ENCODE data around the gene SF3B5.

DNA sequence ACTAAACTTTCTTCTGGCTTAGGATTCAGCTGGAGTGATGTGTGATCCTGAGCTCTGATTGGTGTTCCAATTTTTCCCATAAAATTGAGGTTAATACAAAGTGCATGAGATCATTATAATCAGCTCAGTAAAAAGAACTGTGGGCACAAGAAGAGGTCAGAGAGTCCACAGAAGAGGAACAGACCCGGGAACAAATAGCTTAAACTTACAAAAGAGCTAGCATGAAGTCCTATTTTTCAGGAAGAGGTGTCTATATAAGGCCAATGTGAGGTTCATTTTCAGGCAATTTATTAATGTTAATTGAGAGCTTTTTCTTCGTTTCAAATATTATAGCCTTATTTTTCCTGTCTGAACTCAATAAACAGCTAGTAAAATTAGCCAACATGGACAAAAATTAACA, 28.0 kb upstream of the SF3B5 start:
- TF ChIP-seq, protein P1, sequence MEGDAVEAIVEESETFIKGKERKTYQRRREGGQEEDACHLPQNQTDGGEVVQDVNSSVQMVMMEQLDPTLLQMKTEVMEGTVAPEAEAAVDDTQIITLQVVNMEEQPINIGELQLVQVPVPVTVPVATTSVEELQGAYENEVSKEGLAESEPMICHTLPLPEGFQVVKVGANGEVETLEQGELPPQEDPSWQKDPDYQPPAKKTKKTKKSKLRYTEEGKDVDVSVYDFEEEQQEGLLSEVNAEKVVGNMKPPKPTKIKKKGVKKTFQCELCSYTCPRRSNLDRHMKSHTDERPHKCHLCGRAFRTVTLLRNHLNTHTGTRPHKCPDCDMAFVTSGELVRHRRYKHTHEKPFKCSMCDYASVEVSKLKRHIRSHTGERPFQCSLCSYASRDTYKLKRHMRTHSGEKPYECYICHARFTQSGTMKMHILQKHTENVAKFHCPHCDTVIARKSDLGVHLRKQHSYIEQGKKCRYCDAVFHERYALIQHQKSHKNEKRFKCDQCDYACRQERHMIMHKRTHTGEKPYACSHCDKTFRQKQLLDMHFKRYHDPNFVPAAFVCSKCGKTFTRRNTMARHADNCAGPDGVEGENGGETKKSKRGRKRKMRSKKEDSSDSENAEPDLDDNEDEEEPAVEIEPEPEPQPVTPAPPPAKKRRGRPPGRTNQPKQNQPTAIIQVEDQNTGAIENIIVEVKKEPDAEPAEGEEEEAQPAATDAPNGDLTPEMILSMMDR (IDR thresholded peaks at IDR 0.05; ENCODE audit: insufficient read depth, low read length) = no peak
- TF ChIP-seq POLR2AphosphoS5 (IDR thresholded peaks at IDR 0.05; ENCODE audit: low read depth) (no peak), GABPA (IDR thresholded peaks at IDR 0.05; ENCODE audit: low read depth) (no peak)
- TF ChIP-seq, protein P2, sequence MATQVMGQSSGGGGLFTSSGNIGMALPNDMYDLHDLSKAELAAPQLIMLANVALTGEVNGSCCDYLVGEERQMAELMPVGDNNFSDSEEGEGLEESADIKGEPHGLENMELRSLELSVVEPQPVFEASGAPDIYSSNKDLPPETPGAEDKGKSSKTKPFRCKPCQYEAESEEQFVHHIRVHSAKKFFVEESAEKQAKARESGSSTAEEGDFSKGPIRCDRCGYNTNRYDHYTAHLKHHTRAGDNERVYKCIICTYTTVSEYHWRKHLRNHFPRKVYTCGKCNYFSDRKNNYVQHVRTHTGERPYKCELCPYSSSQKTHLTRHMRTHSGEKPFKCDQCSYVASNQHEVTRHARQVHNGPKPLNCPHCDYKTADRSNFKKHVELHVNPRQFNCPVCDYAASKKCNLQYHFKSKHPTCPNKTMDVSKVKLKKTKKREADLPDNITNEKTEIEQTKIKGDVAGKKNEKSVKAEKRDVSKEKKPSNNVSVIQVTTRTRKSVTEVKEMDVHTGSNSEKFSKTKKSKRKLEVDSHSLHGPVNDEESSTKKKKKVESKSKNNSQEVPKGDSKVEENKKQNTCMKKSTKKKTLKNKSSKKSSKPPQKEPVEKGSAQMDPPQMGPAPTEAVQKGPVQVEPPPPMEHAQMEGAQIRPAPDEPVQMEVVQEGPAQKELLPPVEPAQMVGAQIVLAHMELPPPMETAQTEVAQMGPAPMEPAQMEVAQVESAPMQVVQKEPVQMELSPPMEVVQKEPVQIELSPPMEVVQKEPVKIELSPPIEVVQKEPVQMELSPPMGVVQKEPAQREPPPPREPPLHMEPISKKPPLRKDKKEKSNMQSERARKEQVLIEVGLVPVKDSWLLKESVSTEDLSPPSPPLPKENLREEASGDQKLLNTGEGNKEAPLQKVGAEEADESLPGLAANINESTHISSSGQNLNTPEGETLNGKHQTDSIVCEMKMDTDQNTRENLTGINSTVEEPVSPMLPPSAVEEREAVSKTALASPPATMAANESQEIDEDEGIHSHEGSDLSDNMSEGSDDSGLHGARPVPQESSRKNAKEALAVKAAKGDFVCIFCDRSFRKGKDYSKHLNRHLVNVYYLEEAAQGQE (IDR thresholded peaks at IDR 0.05; ENCODE audit: insufficient replicate concordance, low read depth) = no peak

All from HL-60 (cell line).